HG03378 (cell line): Measurements from ENCODE around the gene VSIR.

ENCODE experiments used
- ATAC-seq: cut with Tn5 transposase; IDR thresholded peaks from one replicate; pipeline ENCODE4 v1.9.1; 2021; ENCODE audit warnings: mild to moderate bottlenecking, moderate library complexity; ENCODE audit not compliant: unreplicated experiment

VSIR gene

DNA sequence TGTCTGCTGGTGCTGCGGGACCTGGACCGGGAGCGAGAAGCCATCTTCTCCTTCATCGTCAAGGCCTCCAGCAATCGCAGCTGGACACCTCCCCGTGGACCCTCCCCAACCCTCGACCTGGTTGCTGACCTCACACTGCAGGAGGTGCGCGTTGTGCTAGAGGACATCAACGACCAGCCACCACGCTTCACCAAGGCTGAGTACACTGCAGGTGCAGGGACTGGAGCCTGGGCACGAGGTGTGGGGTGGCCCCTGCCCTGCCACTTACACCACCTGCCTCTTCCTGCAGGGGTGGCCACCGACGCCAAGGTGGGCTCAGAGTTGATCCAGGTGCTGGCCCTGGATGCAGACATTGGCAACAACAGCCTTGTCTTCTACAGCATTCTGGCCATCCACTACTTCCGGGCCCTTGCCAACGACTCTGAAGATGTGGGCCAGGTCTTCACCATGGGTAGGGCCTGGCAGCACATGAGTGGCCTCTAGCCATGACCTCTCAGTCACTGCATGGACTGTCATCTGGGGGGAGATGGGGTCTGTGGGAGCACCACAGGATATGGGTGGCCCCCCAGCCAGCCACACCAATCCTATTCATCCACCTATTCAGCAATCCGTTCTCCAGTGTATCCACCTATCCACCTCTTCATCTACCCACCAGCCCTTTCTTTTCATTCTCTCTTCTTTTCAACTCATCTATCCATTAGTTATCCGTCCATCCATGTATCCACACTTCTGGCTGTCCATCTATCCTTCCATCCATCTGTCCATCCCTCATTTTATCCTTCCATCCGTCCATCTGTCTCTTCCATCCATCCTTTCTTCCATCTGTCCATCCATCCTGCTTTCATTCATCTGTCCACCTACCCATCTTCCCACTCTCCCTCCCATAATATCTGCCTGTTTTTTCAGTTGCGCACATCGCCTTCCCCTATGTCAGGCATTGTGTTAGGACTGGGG, 34.5 kb upstream of the VSIR start:
- ATAC-seq = no peak

DNA sequence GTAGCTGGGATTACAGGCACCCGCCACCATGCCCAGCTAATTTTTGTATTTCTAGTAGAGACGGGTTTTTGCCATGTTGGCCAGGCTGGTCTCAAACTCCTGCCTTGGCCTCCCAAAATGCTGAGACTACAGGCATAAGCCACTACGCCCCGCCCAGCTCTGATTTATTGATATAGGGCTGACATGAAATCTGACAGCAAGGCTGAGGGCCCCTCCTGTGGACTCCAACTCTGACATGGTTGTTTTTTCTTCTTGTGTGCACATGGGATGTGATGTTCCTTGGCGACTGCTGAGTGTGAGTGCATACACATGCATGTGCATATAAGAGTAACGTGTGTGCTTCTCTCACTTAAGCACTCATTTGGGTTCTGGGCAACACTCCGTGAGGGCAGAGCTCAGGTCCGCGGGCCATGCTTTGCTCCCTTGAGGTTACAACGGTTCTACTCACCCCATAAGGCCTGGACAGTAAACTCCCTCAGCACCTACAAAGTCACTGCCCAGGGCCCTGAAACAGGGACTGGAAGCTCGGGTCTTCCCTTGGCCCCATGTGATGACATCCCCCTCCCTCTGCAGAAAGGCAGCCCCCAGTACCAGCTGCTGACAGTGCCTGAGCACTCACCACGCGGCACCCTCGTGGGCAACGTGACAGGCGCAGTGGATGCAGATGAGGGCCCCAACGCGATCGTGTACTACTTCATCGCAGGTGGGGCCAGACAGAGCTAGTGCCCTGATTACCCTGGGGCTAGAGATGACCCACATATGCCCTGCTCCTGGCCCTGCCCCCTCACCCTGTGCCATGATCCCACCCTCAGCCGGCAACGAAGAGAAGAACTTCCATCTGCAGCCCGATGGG, 33.6 kb upstream of the VSIR start:
- no peak for ATAC-seq

DNA sequence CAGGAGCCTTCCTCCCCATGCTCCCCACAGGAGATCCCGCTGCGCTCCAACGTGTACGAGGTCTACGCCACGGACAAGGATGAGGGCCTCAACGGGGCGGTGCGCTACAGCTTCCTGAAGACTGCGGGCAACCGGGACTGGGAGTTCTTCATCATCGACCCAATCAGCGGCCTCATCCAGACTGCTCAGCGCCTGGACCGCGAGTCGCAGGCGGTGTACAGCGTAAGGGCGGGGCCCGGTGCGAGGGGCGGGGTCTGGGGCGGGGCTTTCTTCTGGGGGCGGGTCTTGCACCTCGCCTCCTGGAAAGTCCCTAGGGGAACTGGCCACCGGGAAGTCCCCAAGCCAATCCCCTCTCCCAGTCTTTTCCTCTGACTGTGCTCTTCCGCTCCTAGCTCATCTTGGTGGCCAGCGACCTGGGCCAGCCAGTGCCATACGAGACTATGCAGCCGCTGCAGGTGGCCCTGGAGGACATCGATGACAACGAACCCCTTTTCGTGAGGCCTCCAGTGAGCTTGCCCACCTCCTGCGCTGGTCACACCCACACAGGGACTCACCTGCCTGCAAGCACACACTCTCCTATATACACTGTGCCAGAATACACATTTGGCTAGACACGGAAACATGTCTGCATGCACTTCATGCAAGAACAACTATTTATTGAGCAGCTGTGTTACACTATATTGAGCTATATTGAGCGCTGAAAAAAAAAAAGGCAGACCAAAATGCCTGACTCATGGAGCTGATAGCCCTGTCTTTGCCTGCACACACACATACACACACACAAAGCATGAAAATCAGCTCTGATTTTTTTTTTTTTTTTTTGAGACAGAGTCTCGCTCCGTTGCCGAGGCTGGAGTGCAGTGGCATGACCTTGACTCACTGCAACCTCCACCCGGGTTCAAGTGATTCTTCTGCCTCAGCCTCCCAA, 32.7 kb upstream of the VSIR start:
- no peak for ATAC-seq

DNA sequence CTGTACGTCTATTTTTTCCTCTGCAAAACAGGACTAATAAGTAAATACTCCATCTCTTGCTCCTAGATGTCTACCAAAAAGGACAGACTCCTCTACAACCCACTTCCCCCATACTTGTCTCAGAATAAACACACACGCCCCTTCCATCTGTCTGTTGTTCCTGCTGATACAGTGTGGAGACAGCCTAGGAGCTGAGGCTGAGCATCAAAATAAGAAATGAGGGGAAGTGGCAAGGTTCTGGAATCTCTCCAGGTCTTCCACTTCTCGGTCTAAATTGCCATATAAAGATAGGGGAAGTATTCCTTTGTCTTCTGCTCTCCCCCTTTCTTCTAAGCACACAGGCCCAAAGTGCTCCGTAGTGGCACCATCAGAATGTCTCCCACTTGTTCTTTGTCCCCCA, 30.8 kb upstream of the VSIR start:
- no peak for ATAC-seq

DNA sequence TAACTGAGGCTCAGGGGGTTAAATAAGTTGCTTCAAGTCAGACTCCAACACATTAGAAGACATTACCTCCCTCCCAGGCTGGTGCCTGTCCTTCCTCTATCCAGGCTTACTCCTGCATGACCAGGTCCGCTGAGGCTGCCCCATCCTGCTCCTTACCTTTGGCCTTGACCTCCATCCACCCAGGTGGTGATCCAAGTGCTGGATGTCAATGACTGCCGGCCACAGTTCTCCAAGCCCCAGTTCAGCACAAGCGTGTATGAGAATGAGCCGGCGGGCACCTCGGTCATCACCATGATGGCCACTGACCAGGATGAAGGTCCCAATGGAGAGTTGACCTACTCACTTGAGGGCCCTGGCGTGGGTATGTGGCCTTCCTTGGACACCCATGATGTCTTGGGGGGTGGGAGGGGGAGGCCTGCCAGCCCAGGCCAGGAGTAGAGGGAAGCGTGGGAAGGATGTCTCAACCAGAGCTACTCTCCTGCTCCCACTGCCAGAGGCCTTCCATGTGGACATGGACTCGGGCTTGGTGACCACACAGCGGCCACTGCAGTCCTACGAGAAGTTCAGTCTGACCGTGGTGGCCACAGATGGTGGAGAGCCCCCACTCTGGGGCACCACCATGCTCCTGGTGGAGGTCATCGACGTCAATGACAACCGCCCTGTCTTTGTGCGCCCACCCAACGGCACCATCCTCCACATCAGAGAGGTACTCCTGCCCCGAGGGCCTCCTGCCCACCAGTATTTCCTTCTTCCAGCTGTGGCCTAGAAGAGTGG, 29.6 kb upstream of the VSIR start:
- no peak for ATAC-seq

DNA sequence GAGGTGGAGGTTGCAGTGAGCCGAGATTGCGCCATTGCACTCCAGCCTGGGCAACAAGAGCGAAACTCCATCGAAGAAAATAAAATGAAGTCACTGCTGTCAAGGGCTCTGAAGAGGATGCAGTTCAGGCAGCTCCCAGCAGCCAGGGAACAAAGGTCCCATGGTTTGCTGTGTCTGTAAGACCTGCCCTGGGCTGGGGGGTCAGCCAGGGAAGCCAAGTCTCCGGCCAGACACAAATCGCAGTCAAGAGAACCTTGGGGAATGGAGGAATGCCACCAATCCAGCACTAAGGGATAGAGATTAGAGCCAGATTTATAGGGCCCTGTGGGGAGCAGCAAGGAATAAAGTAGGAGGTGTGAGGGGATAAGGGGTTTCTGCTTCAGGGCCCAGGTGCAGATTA, 28.9 kb upstream of the VSIR start:
- no peak for ATAC-seq

DNA sequence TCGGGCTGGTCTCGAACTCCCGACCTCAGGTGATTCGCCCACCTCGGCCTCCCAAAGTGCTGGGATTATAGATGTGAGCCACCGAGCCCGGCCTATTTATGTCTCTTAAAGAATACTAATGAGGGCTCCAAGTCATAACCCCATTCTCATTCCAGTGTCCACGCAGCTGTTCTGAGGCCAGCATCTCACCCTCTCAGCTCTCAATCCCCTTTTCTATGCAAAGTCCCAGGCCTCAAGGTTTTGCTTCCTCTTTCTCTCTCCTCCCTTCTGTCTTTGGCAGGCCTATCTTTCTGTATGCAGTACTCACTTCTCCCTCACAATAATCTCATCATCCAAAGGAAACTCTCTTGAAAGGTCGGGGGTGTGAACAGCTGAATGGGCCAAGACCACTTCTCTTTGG, 28.0 kb upstream of the VSIR start:
- peak; percentile 85 for ATAC-seq

DNA sequence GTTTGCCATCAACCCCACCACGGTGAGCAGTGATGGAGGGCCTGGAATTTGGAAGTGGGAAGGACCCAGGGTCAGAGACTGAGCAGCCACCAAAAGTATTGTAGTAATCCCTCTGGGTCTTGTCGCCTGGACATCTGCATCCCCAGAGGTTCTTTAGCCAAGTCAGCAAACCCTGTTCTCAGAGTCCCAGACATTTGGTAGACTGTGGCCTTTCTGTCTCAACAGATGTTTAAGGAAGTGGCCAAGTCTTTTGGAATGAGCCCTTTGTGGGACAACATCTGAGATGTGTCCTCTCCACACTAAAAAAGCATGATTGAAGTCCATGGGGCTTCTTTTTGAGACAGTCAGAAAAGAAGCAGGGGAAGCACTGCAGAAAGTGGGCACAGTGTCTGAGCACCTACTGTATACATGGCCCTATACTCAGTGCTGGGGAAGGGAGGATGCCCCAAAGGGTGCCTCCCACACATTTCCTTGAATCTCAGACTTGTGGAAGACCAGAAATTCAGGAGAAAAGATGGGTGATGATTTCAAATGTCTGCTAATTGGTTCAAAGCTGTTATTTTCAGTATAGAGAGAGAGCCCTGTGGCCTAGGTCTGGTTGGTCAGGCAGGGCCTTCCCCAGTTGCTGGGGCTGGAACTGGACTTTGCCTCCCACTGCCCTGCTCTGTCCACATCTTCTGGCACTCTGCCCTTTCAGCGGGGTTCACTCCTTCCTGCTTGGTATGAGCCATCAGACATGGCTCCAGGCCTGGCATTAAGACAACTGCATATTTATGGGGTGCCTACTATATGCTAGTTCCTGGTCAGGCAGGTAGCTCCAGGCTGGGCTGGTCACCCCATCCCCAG, 26.5 kb upstream of the VSIR start:
- no peak for ATAC-seq

DNA sequence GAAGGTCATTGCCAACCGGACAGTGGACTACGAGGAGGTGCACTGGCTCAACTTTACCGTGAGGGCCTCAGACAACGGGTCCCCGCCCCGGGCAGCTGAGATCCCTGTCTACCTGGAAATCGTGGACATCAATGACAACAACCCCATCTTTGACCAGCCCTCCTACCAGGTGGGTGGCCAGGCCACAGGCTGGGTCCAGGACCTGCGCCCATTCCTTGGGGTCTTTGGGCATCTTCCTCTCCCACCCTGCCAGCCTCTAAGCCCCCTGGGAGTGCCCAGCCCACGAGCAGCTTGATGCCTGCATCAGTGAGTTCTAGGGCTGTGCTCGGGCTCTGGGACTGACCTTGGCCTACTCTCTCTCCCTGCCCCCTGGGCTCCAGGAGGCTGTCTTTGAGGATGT, 25.8 kb upstream of the VSIR start:
- ATAC-seq = no peak

DNA sequence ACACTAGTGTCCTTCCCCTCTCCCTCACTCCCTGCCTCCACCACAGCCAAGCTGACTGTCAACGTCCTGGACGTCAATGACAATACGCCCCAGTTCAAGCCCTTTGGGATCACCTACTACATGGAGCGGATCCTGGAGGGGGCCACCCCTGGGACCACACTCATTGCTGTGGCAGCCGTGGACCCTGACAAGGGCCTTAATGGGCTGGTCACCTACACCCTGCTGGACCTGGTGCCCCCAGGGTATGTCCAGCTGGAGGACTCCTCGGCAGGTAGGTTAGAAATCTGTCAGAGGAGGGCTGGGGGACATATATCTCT, 24.9 kb upstream of the VSIR start:
- no peak for ATAC-seq

DNA sequence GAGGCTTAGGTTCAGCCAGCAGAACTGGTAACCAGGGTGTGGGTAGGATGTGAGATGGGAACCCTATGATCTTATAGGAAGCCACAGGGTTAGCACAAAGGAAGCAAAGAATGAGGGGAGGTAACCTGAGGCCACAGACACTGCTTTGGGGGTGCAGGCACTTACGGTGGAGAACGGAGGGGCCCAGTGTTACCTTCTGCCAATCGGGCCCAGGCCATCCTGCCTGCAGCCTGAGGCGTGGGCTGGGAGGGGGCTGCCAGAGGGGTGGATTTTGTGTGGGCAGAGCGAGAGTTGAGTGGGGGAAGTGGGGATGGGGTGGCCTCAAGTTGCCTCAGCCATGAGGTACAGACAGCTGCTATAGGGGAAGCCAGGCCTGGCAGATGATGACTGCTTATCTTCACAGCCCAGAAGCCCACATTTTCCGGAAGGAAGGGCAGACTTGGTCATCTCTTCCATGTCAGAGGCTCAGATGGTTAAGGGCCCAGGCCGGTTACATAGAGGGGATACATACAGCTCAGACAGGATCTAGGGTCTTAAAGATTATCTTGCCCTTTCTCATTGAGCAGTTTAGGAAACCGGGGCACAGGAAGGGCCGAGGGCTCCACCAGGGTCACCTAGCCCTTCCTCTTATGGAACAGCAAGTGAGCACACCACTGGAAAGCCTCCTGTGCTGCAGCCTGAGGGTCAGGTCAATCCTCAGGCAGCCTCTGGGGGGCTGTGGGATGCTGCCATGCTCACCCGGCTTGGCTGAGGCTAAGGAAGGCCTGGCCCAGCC, 24.4 kb upstream of the VSIR start:
- ATAC-seq = no peak

DNA sequence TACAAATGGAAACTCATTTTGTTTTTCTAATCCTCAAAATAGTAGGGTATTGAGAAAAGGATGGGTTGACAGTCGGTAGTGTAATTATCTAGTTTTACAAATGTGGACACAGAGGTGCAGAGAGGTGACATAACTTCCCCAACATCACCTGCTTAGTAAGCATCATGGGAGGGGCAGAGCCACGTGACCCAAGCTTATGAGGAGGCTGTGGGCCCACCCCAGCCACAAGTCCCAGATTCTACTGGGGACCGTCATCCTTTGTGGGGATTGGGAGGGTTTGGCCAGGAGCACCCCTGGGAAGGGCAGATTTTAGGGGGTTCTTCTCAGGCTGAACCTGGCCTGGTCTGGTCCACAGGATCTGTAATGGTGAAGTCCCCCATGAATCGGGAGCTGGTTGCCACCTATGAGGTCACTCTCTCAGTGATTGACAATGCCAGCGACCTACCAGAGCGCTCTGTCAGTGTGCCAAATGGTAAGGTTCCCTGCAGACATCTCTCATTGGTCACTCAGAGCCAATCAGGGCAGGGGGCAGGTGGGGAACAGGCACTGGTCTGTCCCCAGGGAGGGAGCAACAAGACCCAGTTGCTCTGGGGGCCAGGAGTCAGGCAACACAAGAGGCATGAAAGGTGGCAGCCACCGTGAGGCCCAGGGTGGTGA, 23.6 kb upstream of the VSIR start:
- ATAC-seq = no peak

DNA sequence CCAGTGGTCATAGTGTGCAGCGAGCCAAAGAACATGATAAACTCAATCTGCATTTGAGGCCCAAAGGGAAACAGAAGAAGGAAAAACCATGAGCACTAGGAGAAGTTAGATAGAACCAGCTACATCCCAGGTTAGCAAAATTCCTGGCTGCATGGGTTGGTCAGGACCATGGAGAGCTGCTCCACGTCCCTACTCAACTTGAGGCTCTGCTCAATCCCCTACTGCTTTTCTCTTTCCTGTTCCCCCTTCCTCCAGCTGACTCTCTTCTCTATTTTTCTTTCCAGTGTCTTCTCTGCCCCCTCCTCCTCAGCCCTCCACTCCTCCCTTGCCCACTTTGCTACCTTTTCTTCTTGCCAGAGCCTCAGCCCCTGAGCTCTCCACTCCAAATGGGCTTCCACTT, 21.9 kb upstream of the VSIR start:
- no peak for ATAC-seq

DNA sequence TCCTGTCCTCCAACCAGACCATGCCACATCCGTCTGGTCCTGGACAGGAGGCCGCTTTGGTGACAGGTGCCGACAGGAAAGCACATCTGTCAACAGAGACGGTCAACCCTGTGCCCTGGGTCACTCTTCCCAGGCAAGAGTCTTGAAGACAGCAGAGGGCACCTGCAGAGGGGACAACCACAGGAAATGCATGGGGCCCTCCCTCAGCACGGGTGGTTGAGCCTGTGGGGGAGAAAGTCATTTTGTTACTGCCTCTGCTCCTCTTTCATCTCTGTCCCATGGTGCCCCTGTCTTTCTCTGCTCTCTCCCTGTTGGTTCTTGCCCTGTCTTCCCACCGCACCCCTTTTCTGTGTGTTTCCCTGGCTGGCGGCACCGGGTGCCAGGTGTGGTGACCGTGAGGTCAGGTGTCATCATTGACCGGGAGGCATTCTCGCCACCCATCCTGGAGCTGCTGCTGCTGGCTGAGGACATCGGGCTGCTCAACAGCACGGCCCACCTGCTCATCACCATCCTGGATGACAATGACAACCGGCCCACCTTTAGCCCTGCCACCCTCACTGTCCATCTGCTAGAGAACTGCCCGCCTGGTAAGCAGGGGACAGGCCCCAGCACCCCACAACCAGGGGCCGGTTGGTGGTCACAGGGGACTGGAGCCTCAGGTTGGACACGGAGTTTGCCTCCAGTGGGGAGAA, 17.6 kb upstream of the VSIR start:
- no peak for ATAC-seq

DNA sequence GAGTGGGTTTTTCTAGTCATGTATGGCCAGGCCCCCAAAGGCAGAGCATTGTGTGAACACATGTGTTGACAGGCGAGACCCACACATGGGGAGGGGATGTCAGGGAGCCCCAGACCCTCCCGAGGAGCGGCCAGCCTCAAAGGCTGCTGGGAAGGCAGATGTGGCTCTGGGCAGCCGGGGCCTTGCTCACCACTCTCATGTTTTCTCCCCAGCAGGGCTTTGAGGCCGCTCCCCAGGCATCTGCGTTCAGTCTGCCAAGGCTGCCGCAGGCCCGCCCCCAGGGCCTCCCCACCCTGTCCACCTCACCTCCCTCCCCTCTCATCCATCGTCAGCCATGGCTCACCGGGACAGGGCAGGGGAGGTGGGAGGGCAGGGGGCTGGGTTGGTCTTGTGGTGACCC, 16.6 kb upstream of the VSIR start:
- ATAC-seq = no peak

DNA sequence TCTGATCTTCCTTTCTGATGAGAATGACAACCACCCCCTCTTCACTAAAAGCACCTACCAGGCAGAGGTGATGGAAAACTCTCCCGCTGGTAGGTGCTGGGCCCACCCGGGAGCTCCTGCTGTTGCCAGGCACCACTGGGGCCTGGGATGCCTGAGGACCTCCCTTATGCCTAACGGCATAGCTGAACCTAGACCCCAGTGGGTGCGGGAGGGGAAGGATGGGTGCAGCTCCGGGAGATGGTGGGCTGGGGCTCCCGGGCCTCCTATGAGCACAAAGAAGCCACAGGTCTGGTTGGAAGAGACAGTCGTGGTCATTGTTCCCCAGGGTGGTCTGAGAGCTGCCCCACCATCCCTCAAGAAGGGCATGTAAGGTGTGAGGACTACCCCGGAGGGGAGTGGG, 15.6 kb upstream of the VSIR start:
- ATAC-seq = no peak

DNA sequence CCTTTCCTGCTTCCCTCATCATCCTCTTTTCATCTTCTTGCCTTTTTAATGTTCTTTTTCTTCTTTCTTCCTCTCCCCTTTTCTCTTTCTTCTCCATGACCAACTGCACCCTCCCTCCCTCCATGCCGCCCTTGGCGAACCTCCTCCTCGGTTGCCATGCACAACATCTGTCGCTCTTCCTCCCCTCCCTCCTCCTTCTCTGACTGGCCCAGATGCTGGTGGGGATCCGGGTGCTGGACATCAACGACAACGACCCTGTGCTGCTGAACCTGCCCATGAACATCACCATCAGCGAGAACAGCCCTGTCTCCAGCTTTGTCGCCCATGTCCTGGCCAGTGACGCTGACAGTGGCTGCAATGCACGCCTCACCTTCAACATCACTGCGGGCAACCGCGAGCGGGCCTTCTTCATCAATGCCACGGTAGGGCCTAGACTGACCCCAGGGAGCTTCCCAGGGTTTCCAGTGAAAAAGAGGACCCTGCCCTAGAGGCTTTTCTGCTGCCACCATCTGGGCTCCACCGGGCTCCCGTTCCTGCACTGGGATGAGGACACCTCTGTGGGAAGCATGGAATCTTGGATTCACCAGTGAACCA, 11.5 kb upstream of the VSIR start:
- no peak for ATAC-seq
